NCI-H2196 treated with DMSO at 0.1 percent for 48 hours (cell line): Measurements from ENCODE around the gene TRIM43.
"Not testable (repeated sequence)": the region's sequence is repeated elsewhere in the genome, so short reads cannot be mapped to it uniquely, and the experiment has no call there.

Experiments used
- DNase-seq: peaks from one replicate; lab custom pipeline; 2025; ENCODE audit not compliant: unreplicated experiment; lab: John Stamatoyannopoulos, UW

TRIM43 gene

GRCh38 chr2:95591701-95592100 lies at the start of gene TRIM43:
TRIM43 (plus strand) TSS chr2:95592001; CDS start chr2:95594024, 2,023 bp downstream.
- not testable (repeated sequence) for DNase-seq

- no peak for DNase-seq
Observed at GRCh38 chr2:95551055-95551568, 40.7 kb upstream of the TRIM43 start.

GRCh38 chr2:95552911-95553310 lies 38.9 kb upstream of the TRIM43 start:
- DNase-seq = no peak

- no peak for DNase-seq
Observed at GRCh38 chr2:95569170-95569569, 22.6 kb upstream of the TRIM43 start.

GRCh38 chr2:95573866-95574265 lies 17.9 kb upstream of the TRIM43 start:
- DNase-seq = no peak

- DNase-seq = no peak
Observed at GRCh38 chr2:95574506-95574905, 17.3 kb upstream of the TRIM43 start.

GRCh38 chr2:95575857-95576256 lies 15.9 kb upstream of the TRIM43 start:
- DNase-seq = no peak

- no peak for DNase-seq
Observed at GRCh38 chr2:95578539-95578938, 13.3 kb upstream of the TRIM43 start.

GRCh38 chr2:95583545-95583944 lies 8.3 kb upstream of the TRIM43 start:
- DNase-seq = not testable (repeated sequence)

- not testable (repeated sequence) for DNase-seq
Observed at GRCh38 chr2:95584321-95584720, 7.5 kb upstream of the TRIM43 start.

- DNase-seq = not testable (repeated sequence)
Observed at GRCh38 chr2:95589777-95590536, 1.8 kb upstream of the TRIM43 start.

- not testable (repeated sequence) for DNase-seq
Observed at GRCh38 chr2:95592973-95593372, 1.2 kb downstream of the TRIM43 start.

GRCh38 chr2:95595012-95595411 lies 3.2 kb downstream of the TRIM43 start:
- not testable (repeated sequence) for DNase-seq

- not testable (repeated sequence) for DNase-seq
Observed at GRCh38 chr2:95601301-95601700, 9.5 kb downstream of the TRIM43 start.

GRCh38 chr2:95602146-95602545 lies 10.3 kb downstream of the TRIM43 start:
- DNase-seq = not testable (repeated sequence)

- not testable (repeated sequence) for DNase-seq
Observed at GRCh38 chr2:95608356-95608755, 16.6 kb downstream of the TRIM43 start.

- DNase-seq = not testable (repeated sequence)
Observed at GRCh38 chr2:95609764-95610163, 18.0 kb downstream of the TRIM43 start.

- not testable (repeated sequence) for DNase-seq
Observed at GRCh38 chr2:95613048-95613447, 21.2 kb downstream of the TRIM43 start.

- DNase-seq = not testable (repeated sequence)
Observed at GRCh38 chr2:95622728-95623127, 30.9 kb downstream of the TRIM43 start.

- not testable (repeated sequence) for DNase-seq
Observed at GRCh38 chr2:95630987-95631386, 39.2 kb downstream of the TRIM43 start.

GRCh38 chr2:95633626-95634259 lies 41.9 kb downstream of the TRIM43 start:
- DNase-seq = not testable (repeated sequence)
